Uterus (tissue), 4 donors: ENCODE data around the gene CD300C. TPM values are rescaled to one million over a fixed set of nuclear protein-coding genes. Genes with fewer than 3 reads are reported as not detected.

Source experiments
- DNase-seq, 2 donors: peaks; one replicate each; pipeline ENCODE4 v3.0.0-alpha.2; 2019 to 2020
- H3K27ac ChIP-seq, 2 donors: fragments of 200-600 bp; sonication (generic); 1 replicate in 1 of 2; 2 replicates in 1 of 2; pipeline ENCODE4 v1.5.1; 2016 to 2018
- H3K27me3 ChIP-seq, 2 donors: fragments of 200-600 bp; sonication (generic); one replicate each; pipeline ENCODE4 v1.5.1; 2018 to 2019; ENCODE audit warnings: control low read depth in 1 of 2
- H3K36me3 ChIP-seq, 2 donors: fragments of 200-600 bp; sonication (generic); one replicate each; pipeline ENCODE4 v1.5.1; 2019; ENCODE audit warnings: control low read depth in 1 of 2
- H3K4me1 ChIP-seq, 2 donors: fragments of 200-600 bp; sonication (generic); one replicate each; pipeline ENCODE4 v1.5.1; 2018 to 2019; ENCODE audit warnings: control low read depth in 1 of 2
- H3K4me3 ChIP-seq, 2 donors: fragments of 200-600 bp; sonication (generic); 1 replicate in 1 of 2; 2 replicates in 1 of 2; pipeline ENCODE4 v1.5.1; 2018 to 2019; ENCODE audit warnings: mild to moderate bottlenecking in 1 of 2
- H3K9me3 ChIP-seq, 2 donors: fragments of 200-600 bp; sonication (generic); one replicate each; pipeline ENCODE4 v1.5.1; 2019; ENCODE audit warnings: control low read depth in 1 of 2
- POLR2A ChIP-seq, 2 donors: fragments of 450-650 bp; IDR thresholded peaks; one replicate each; pipeline ENCODE4 v1.6.1; 2016; ENCODE audit warnings: antibody characterized with exemption in 2 of 2, mild to moderate bottlenecking in 1 of 2, moderate library complexity in 1 of 2
- intact Hi-C: fragments of 100-400 bp; cut with DNase I; formaldehyde crosslinking; loops from one replicate; pipeline ENCODE4 v1.15.1; 2023; ENCODE audit warnings: low total_unique reads
- total RNA-seq, 4 donors: library from RNA; depleted of rRNA in 3 of 4; stranded (reverse); fragments of >200 nt in 3 of 4; gene quantifications; one replicate each; pipeline versions ENCODE4 v1.1.0 to v1.2.4, GENCODE V29; 2014 to 2023
- TF ChIP-seq, protein P1 (sequence below), 4 experiments: fragments of 200-600 bp in 2 of 4; fragments of 450-650 bp in 2 of 4; sonication (generic) in 2 of 4; IDR thresholded peaks; one replicate each; pipeline ENCODE4 v1.5.1; 2016 to 2019; ENCODE audit warnings: antibody characterized with exemption in 4 of 4, mild to moderate bottlenecking in 2 of 4, moderate library complexity in 1 of 4
- donor health status: DM: yes; HTN: yes; CAD: no.

The CD300C gene
- total RNA-seq, 4 donors from 2014 or later: 0.21 to 0.27 TPM; not detected in 2

DNA sequence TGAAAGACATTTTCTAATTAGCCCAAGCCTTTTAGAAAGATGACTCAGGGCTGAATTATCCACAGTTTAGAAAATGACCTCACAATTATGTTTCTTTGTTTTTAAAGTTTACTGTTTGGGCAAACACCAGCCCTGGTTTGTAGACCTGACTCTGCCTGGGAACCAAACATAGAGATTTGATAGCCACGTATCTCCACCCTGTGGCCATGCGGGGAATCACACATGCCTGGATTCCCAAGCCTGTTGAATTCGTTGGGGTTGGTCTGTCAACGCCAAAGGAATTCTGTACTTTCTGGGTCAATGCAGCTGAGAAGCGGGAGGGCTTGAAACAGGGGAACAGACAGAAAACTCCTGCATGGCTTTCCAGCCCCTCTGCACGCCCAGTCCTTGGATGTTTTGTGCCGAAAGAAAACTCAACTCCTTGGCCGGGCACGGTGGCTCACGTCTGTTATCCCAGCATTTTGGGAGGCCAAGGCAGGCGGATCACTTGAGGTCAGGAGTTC, 52.5 kb downstream of the CD300C start:
- intact Hi-C loops: no loop called here
- no peak overlapping the region for H3K27ac ChIP-seq
- no peaks in the 10 kb centered on the region for H3K27me3 ChIP-seq
- H3K4me3 ChIP-seq: no peak overlapping the region
- DNase-seq: peak; percentile 36 to 49
- no peaks in the 10 kb centered on the region for H3K9me3 ChIP-seq
- H3K36me3 ChIP-seq: no peaks in the 10 kb centered on the region
- TF ChIP-seq, protein P1, sequence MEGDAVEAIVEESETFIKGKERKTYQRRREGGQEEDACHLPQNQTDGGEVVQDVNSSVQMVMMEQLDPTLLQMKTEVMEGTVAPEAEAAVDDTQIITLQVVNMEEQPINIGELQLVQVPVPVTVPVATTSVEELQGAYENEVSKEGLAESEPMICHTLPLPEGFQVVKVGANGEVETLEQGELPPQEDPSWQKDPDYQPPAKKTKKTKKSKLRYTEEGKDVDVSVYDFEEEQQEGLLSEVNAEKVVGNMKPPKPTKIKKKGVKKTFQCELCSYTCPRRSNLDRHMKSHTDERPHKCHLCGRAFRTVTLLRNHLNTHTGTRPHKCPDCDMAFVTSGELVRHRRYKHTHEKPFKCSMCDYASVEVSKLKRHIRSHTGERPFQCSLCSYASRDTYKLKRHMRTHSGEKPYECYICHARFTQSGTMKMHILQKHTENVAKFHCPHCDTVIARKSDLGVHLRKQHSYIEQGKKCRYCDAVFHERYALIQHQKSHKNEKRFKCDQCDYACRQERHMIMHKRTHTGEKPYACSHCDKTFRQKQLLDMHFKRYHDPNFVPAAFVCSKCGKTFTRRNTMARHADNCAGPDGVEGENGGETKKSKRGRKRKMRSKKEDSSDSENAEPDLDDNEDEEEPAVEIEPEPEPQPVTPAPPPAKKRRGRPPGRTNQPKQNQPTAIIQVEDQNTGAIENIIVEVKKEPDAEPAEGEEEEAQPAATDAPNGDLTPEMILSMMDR (IDR thresholded peaks at IDR 0.05): peak; percentile 48 to 76 (median 66)
- no peak for TF ChIP-seq POLR2A (IDR thresholded peaks at IDR 0.05)
- H3K4me1 ChIP-seq: no peaks in the 10 kb centered on the region

DNA sequence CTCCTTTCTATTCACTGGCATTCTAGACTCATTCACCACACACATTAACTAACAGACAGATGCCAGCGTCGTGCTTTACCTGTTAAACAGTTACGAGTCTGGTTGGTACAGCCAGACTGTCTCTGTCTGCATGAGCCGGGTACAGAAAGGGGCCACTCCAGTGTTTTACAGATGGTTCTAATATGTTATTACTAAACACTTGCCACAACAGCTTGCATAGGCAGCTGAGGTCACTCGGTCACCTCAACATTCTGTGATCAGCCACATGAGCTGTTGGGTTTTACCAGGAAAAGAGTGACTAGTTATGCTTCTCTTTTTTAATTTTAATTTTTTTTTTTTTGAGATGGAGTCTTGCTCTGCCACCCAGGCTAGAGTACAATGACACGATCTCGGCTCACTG, 54.3 kb downstream of the CD300C start:
- Histone ChIP-seq H3K4me1 (no peaks in the 10 kb centered on the region), H3K9me3 (no peaks in the 10 kb centered on the region), H3K4me3 (no peak overlapping the region), H3K27me3 (no peaks in the 10 kb centered on the region), H3K27ac (no peak overlapping the region), H3K36me3 (no peaks in the 10 kb centered on the region)
- TF ChIP-seq, protein P1 (IDR thresholded peaks at IDR 0.05): no peak
- TF ChIP-seq POLR2A (IDR thresholded peaks at IDR 0.05): no peak
- DNase-seq: no peak
- intact Hi-C loops: no loop called here

Other genes starting within 250 kb of the CD300C start
- 10 to 100 TPM in 1 of 4 donors, 1 to 10 TPM in 2, not detected in 1; 1.7 to 20.7 (median 4.8) TPM for gene KIF19, start 219.9 kb downstream of the CD300C start, total RNA-seq
- gene BTBD17, start 184.2 kb downstream of the CD300C start, total RNA-seq: under 1 TPM in 1 of 4 donors, not detected in 3; 0.14 TPM
- gene GPR142, start 178.6 kb downstream of the CD300C start, total RNA-seq: under 1 TPM in 1 of 4 donors, not detected in 3; 0.73 TPM
- gene GPRC5C, start 114.0 kb downstream of the CD300C start, total RNA-seq: 10 to 100 TPM in 3 of 4 donors, 1 to 10 TPM in 1; 2.8 to 56.8 (median 27.6) TPM
- 10 to 100 TPM in 1 of 4 donors, 1 to 10 TPM in 2, not detected in 1; 3.2 to 10.9 (median 4.0) TPM for gene CD300A, start 79.5 kb downstream of the CD300C start, total RNA-seq
- under 1 TPM in 2 of 4 donors, not detected in 2; 0.48 to 0.59 TPM for gene CD300LB, start 14.6 kb downstream of the CD300C start, total RNA-seq
- not detected for gene CD300H, start 21.4 kb upstream of the CD300C start, total RNA-seq
- not detected for gene CD300LD, start 46.2 kb upstream of the CD300C start, total RNA-seq
- gene CD300E, start 77.6 kb upstream of the CD300C start, total RNA-seq: under 1 TPM in 2 of 4 donors, not detected in 2; 0.07 to 0.88 TPM
- under 1 TPM in 2 of 4 donors, not detected in 2; 0.27 to 0.41 TPM for gene CD300LF, start 166.8 kb upstream of the CD300C start, total RNA-seq
- 1 to 10 TPM in 3 of 4 donors, under 1 TPM in 1; under 0.01 to 5.0 (median 1.7) TPM for gene RAB37, start 191.1 kb upstream of the CD300C start, total RNA-seq
- gene NHERF1, start 202.5 kb upstream of the CD300C start, total RNA-seq: 10 to 100 TPM in 3 of 4 donors, 1 to 10 TPM in 1; 3.3 to 16.9 (median 12.0) TPM
- gene NAT9, start 230.2 kb upstream of the CD300C start, total RNA-seq: 10 to 100 TPM in 3 of 4 donors, 1 to 10 TPM in 1; 5.4 to 53.3 (median 33.9) TPM